K562 treated with DMSO at 1 percent for 4 hours (cell line): ENCODE measurements around the gene FBXO44. TPM values are rescaled to one million over a fixed set of nuclear protein-coding genes. Genes with fewer than 3 reads are reported as not detected.

Source experiments
- total RNA-seq: library from RNA; unstranded; fragments of 300-600 nt; gene quantifications from 2 replicates; pipeline ENCODE4 v1.2.3, GENCODE V29; 2022; ENCODE audit not compliant: insufficient read depth

FBXO44 gene
- 11.4 and 17.1 TPM in 2 replicates for total RNA-seq

DNA sequence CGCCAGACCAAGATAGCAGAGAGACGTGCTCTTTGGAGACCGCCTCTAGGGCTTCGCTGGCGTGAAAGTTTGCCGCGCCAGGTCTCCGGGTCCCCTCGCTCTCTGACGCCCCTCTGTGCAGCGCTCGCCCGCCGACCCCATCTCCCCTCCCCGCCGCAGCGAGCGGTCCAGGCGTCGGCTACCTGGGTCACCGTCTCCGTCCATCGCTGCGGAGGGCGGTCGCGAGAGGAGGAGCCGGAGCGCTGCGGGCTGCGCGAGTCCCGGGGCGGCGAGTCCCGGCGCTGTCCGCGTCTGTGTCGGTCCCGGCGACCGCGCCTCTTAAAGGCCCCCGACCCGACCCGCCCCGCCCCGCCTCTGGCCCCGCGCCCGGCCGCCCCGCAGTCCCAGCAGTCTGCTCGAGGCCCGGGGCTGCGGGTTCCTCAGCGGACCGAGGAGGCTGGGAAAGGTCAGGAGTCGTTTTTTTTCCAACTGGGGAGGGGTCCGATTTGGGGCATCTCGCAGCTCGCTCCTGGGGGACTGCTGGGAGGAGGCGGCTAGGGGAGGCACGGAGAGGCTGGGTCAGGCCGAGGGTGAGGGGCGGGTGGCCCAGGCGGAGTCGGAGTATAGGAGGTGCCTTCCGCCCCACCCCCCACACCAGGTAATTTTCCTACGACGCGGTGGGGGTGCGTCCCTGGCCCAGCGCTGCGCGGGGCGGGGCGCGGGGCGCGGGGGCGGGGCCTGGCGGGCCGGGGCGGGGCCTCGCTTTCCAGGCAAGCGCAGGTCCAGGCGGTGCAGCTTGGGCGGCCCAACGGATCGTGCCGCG is at the start of gene FBXO44, which contains the start of gene FBXO2:
Gene FBXO44 (plus strand): TSS at position 741 of the 802 bp plus-strand sequence. CDS start 959 bp downstream, outside the sequence.
Gene FBXO2 (minus strand): TSS at position 293 of the 802 bp plus-strand sequence. CDS start 89 bp downstream, at position 204.

DNA sequence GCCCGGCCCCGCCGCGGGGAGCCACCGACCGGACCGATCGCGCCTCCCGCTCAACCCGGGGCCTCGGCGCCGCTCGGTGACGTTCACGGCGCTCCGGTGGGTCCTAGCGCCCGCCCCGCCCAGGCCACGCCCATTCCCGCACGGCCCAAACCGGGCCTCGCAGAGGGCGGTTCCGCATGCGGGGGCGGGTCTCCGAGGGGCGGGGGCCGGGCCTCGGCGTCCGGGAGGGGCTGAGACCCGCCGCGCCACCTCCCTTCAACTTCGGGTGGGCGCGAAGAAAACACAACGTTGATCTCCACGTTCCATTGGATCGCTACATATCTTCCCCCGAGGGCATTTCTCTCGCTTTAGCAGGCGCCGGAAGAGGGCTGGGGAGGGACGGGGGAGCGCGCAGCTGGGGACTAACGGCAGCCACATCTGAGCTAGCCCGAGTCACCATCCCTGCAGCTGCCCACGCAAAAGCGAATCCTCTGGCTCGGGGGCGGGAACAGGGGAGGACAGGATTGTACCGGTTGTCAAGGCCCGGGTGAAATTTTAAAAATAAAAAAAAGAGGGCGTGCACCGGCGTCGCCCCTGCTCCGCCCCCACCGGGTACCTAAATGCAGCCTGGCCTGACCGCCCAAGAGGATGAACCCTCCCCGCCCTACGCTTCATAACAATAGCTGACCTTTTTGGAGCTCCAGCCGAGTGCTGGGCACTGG is 26.5 kb downstream of the FBXO44 start, which contains the start of gene MAD2L2:
Gene MAD2L2 (minus strand): TSS at position 78 of the 701 bp plus-strand sequence. CDS start 547 bp downstream, outside the sequence.

DNA sequence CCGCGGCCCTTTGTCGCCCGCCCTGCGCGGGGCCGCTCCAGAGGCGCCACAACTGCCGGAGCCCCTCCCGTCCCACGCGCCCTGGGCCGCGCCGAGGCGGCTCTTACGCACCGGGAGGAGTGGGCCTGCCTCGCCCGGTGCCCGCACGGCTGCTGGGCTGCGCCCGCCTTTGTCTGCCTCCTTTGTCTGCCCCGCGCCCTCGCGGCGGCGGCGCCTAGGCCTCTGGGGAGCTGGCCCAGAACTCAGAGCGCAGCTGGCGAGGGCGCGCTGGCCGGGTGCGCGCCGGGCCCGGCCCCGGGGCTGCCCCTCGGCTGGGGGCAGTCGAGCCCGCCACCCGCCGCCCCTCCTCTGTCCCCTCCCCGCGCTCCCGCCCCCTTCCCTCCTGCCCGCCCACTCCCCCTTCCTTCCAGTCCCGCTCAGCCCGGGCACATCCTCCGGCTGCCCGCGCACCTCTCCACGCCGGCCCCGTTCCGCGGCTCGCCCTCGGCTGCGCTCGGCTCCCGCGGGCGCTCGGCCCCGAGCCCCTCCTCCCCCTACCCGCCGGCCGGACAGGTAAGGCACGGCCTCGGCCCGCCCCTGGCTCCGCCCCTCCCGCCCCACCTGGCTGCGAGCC is 36.7 kb downstream of the FBXO44 start, which contains the start of gene DRAXIN:
Gene DRAXIN (plus strand): TSS at position 409 of the 613 bp plus-strand sequence. CDS start 14,549 bp downstream, outside the sequence.

Other genes starting within 250 kb of the FBXO44 start
- gene DISP3, start 175.7 kb upstream of the FBXO44 start, total RNA-seq, result not detected in 2 replicates
- 5.4 and 19.8 TPM in 2 replicates for gene FBXO2, start 448 bp upstream of the FBXO44 start, total RNA-seq
- 38.0 and 40.9 TPM in 2 replicates for gene FBXO6, start 9.3 kb downstream of the FBXO44 start, total RNA-seq
- gene MAD2L2, start 26.3 kb downstream of the FBXO44 start, total RNA-seq, result 257 and 262 TPM in 2 replicates
- gene DRAXIN, start 36.8 kb downstream of the FBXO44 start, total RNA-seq, result not detected in 2 replicates
- gene AGTRAP, start 81.3 kb downstream of the FBXO44 start, total RNA-seq, result 154 and 165 TPM in 2 replicates
- gene C1orf167, start 107.3 kb downstream of the FBXO44 start, total RNA-seq, result 0.27 TPM in 1 of 2 replicates, not detected in the other
- gene MTHFR, start 151.1 kb downstream of the FBXO44 start, total RNA-seq, result 63.1 and 63.6 TPM in 2 replicates
- gene CLCN6, start 151.3 kb downstream of the FBXO44 start, total RNA-seq, result 12.7 and 14.6 TPM in 2 replicates
- not detected in 2 replicates for gene NPPA, start 192.9 kb downstream of the FBXO44 start, total RNA-seq
- not detected in 2 replicates for gene NPPB, start 204.1 kb downstream of the FBXO44 start, total RNA-seq